GM21447 (cell line): ENCODE data around the gene NAPG.
"Not testable (repeated sequence)": the region's sequence is repeated elsewhere in the genome, so short reads cannot be mapped to it uniquely, and the experiment has no call there.

Source experiments
- ATAC-seq: cut with Tn5 transposase; IDR thresholded peaks from one replicate; pipeline ENCODE4 v1.9.1; 2021; ENCODE audit not compliant: unreplicated experiment

The NAPG gene

DNA sequence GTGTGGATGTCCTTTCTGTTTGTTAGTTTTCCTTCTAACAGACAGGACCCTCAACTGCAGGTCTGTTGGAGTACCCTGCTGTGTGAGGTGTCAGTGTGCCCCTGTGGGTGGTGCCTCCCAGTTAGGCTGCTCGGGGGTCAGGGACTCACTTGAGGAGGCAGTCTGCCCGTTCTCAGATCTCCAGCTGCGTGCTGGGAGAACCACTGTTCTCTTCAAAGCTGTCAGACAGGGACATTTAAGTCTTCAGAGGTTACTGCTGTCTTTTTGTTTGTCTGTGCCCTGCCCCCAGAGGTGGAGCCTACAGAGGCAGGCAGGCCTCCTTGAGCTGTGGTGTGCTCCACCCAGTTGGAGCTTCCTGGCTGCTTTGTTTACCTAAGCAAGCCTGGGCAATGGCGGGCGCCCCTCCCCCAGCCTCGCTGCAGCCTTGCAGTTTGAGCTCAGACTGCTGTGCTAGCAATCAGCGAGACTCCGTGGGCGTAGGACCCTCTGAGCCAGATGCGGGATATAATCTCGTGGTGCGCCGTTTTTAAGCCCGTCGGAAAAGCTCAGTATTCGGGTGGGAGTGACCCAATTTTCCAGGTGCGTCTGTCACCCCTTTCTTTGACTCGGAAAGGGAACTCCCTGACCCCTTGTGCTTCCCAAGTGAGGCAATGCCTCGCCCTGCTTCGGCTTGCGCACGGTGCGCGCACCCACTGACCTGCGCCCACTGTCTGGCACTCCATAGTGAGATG, 52.2 kb downstream of the NAPG start:
- not testable (repeated sequence) for ATAC-seq

DNA sequence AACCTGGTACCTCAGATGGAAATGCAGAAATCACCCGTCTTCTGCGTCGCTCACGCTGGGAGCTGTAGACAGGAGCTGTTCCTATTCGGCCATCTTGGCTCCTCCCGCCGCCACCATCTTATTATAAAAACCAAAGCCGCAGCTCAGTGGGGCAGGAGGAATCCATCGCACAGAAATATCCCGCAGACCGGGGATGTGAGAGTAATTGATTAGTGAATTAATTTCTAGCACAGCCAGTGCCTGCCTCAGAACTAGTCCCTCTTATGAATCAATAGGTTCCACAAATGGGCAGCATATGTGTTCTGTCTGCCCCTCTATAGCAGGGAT, 52.7 kb downstream of the NAPG start:
- ATAC-seq, result not testable (repeated sequence)

DNA sequence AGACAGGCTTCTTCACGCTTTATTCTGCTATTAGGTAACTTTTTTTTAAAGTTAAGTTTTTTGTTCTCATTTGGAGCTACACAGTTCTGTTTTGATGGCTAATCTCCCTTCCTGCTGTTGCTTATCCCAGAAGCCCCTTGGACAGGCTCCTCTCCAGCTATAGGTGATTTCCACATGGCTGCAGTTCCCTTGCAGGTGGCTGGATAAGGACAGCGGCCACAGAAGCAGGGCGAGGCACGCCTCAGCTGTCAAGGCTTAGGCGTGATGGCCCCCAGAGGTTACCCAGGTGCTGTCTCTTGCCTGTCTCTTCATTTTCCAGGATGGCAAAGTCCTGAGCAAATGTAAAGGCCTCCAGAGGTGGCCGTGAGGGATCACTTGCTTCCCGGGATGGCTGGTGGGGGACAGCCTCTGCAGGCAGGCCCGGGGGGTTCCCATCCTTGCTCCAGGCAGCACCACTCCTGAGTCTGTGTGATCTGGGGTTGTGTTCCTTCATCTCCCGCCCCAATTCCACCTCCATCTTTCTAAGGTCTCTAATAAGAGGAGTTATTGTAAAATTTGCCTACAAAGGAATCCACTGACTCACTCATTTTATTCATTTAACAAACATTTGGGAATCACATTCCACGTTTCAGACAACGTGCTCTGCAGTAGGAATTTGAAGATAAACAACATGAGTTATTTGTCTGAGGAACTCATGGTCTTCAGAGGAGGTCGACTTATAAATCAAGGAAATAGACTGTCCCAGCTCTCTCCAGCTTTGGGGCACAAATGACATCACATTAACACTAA, 53.4 kb downstream of the NAPG start:
- ATAC-seq, result no peak

DNA sequence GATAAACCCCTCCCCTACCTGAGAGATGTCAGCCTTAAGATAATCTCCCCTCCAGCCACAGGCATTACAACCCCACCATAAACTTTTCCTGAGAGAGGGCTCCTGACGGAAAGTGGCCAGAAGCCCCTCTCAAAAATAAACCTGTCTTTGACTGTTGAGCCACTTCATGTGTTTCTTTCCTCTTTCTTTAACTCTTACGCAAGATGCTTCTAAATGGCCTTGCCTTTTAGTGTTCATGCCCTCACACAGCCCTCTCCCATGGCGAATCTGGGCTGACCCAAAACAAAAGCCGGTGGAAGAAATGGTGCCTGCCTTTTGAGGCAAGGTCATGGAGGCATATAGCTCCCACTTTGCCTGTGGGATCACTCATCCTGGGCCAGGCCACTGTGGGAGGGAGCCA, 54.4 kb downstream of the NAPG start:
- no peak for ATAC-seq

DNA sequence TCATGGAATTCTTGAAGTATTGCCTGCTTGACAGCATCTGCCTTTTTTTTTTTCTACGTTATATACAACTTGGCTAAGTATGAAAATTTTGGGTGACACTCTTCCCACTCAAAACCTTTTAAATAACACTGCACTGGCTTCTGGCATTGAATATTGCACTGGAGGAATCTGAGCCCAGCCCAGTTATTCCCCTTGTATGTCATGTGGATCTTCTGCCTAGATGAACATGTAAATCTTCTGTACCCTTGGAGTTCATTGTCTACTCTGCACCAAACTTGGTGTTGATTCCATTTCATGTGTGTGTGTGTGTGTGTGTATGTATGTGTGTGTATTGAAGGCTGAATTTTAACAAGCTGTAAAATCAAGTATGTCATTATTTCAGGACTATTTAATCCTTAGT, 59.4 kb downstream of the NAPG start:
- ATAC-seq, result no peak

DNA sequence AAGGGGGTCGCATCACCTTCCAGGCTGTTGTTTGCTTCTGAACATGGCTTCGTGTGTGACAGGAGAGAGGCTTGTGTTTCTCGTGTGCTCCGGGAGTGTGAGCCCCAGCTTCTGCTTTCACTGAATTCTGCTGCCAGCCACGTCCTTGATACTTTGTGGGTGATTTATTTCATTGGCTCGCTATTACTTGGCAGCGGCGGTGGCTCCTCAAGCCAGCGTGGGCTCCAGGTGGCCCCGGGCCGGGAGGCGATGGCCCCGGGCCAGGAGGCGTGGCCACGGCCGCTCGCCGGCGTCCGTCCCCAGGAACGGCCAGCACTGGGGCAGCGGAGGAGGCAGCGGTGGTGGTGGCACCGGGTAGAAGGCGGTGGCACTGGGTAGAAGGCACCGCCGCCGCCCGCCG, 63.1 kb downstream of the NAPG start:
- ATAC-seq, result no peak

DNA sequence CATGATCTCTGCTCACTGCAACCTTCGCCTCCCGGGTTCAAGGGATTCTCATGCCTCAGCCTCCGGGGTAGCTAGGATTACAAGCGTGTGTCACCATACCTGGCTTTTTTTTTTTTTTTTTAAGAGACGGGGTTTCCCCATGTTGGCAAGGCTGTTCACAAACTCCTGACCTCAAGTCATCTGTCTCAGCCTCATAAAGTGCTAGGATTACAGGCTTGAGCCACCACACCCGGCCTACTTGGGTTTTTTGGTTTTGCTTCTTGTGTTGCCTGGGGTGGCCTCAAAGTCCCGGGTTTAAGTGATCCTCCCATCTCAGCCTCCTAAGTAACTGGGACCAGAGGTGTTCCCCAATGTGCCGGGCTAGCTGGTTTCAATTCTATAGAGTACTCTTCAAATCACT, 64.6 kb downstream of the NAPG start:
- no peak for ATAC-seq

DNA sequence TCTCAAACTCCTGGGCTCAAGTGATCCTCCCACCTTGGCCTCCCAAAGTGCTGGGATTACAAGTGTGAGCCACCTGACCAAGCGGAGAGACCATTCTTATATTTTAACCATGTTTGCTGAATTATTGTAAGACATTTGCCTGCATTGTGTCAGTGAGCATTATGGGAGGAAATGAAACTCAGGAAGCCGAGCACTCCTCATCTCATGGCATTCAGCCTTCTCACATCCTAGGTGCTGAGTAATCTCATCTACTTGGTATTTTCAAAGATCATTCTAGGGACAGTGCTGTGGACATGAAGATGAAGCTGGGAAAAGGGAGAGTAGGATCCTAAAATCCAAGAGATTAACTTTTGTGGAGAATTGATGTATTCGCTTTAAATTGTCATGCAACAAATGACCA, 66.1 kb downstream of the NAPG start:
- ATAC-seq, result no peak

DNA sequence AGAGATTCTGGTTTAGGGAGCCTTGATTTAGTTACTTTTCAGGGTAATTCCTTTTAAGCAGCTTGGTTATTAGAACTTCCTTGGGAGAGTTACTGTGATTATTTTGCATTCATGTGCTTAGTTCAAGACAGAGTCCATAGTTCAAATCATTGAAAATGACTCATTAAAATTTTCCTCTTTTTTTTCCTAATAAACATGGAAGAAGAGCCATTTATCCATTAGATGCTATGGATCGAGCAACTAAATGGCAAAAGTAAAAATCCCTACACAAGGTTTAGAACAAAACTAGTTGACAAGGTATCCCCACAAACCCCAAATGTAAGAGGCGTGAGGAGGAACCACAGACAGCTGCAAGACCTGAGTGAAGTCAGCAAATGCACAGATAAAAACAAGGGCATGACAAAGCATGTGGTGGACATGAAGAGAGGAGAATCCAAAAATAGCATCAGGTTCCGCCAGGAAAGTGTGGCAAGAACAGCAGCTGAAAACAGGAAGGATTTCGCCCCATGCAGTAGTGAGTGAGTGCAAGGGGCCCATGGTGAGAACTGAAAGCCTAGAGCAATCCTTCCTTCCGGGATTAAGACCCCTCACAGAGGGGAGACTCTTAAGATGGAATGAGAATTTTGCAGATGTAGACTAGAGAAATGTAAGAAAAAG, 67.7 kb downstream of the NAPG start:
- not testable (repeated sequence) for ATAC-seq

DNA sequence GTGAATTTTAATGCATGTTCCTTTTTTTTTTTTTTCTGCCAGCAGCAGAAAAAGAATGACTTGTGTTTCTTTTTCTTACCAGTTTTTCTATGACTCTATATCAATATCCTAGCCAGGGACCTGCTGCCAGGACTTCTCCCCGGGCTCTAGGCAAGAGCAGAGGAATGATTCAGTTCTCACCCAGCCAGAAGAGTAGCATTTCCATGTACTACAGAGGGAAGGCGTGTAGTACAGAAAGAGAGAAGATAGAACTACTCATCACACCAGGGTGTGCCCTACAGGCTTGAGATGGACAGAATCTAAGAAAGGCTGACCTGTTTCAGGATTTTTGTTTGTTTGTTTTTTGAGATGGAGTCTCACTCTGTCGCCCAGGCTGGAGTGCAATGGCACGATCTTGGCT, 70.1 kb downstream of the NAPG start:
- not testable (repeated sequence) for ATAC-seq

DNA sequence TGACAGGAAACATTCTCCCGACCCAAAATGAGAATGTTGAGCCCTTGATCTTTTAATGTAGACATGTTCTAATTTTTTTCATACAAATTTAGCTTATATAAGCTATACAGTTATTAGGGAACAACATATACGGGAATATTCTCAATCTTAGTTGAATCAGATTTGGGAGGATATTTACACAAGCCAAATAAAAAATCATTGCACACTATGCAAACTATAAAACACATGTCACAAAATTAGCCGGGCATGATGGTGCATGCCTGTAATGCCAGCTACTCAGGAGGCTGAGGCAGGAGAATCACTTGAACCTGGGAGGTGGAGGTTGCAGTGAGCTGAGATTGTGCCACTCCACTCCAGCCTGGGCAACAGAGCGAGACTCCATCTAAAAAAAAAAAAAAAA, 71.9 kb downstream of the NAPG start:
- ATAC-seq, result not testable (repeated sequence)

DNA sequence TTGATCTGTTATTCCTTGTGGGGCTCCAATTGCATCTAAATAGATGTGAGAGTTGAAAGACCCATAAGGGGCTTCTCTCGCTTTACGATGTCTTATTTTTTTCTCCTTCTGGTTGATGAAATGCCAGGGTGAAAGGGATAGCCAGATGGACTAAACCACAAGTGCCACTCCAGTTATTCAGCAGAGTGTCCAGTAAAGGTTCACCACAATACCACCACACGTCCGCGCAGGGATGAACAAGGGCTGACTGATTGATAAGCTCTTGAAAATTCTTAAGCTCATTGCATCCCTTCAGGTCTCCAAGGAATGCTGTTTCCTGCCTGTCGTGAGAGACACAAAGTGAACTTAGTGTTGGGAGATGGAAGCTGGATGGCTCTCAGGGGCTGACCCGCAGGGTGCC, 74.9 kb downstream of the NAPG start:
- ATAC-seq, result not testable (repeated sequence)
